Vagina (tissue), 2 donors: ENCODE measurements around the gene ORAI1. TPM values are rescaled to one million over a fixed set of nuclear protein-coding genes. Genes with fewer than 3 reads are reported as not detected.
"Not testable (repeated sequence)": the region's sequence is repeated elsewhere in the genome, so short reads cannot be mapped to it uniquely, and the experiment has no call there.

ENCODE experiments used
- DNase-seq, 2 donors: peaks; one replicate each; pipeline ENCODE4 v3.0.0-alpha.2; 2017; ENCODE audit errors: extremely low spot score in 2 of 2
- H3K27ac ChIP-seq: fragments of 200-600 bp; sonication (generic); one replicate; pipeline ENCODE4 v1.5.1; 2019
- H3K27me3 ChIP-seq: fragments of 200-600 bp; sonication (generic); one replicate; pipeline ENCODE4 v1.5.1; 2019
- H3K36me3 ChIP-seq, 2 donors: fragments of 200-600 bp; sonication (generic); one replicate each; pipeline ENCODE4 v1.5.1; 2017 to 2019
- H3K4me1 ChIP-seq: fragments of 200-600 bp; sonication (generic); one replicate; pipeline ENCODE4 v1.5.1; 2019
- H3K4me3 ChIP-seq, 2 donors: fragments of 200-600 bp; sonication (generic); 1 replicate in 1 of 2; 2 replicates in 1 of 2; pipeline ENCODE4 v1.5.1; 2016 to 2019
- H3K9me3 ChIP-seq: fragments of 200-600 bp; sonication (generic); one replicate; pipeline ENCODE4 v1.5.1; 2019
- POLR2A ChIP-seq, 2 donors: fragments of 450-650 bp; IDR thresholded peaks; one replicate each; pipeline ENCODE4 v1.6.1; 2017; ENCODE audit warnings: antibody characterized with exemption in 2 of 2, mild to moderate bottlenecking in 2 of 2, moderate library complexity in 2 of 2
- POLR2AphosphoS5 ChIP-seq, 2 donors: sonication (generic); formaldehyde crosslinking; IDR thresholded peaks; one replicate each; pipeline ENCODE4 v1.9.0; 2017; ENCODE audit warnings: antibody characterized with exemption in 2 of 2, mild to moderate bottlenecking in 2 of 2, low read depth in 1 of 2; ENCODE audit not compliant: insufficient read depth in 1 of 2
- intact Hi-C: fragments of 100-400 bp; cut with DNase I; formaldehyde crosslinking; loops from one replicate; pipeline ENCODE4 v1.15.1; 2023
- total RNA-seq: library from RNA; depleted of rRNA; stranded (reverse); fragments of >200 nt; gene quantifications from one replicate; pipeline ENCODE4 v1.2.3, GENCODE V29; 2016
- TF ChIP-seq, protein P1 (sequence below), 3 experiments: fragments of 450-650 bp in 2 of 3; fragments of 200-600 bp in 1 of 3; sonication (generic) in 1 of 3; IDR thresholded peaks; one replicate each; pipeline ENCODE4 v1.5.1; 2017 to 2019; ENCODE audit warnings: antibody characterized with exemption in 3 of 3, mild to moderate bottlenecking in 2 of 3, moderate library complexity in 2 of 3

ORAI1 gene
- total RNA-seq, 1 donor from 2014 or later, result 18.2 TPM

DNA sequence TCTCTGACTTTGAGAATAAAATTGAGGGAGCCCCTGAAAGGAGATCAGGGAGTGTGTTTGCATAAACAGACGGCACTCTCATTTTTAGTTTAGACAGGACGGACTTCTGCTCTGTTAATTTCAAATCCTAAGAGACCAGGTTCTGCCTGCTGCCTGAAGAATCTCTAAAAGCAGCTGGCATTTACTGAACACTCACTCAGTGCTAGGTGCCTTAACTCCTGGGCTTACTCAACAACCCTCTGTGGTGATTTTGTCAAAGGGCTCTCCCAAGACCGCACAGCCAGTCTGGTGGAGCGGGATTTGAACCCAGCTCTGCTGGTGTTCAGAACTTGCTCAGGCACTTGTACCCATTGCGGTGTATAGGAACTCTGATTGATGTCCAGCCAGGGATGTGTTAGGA, 2.2 kb downstream of the ORAI1 start:
- no peaks in the 10 kb centered on the region for H3K27me3 ChIP-seq
- DNase-seq, result no peak
- no peaks in the 10 kb centered on the region for H3K36me3 ChIP-seq
- TF ChIP-seq POLR2AphosphoS5 (IDR thresholded peaks at IDR 0.05; ENCODE audit: insufficient read depth in 1 of 2, low read depth in 1 of 2) (no peak), POLR2A (IDR thresholded peaks at IDR 0.05) (no peak)
- TF ChIP-seq, protein P1, sequence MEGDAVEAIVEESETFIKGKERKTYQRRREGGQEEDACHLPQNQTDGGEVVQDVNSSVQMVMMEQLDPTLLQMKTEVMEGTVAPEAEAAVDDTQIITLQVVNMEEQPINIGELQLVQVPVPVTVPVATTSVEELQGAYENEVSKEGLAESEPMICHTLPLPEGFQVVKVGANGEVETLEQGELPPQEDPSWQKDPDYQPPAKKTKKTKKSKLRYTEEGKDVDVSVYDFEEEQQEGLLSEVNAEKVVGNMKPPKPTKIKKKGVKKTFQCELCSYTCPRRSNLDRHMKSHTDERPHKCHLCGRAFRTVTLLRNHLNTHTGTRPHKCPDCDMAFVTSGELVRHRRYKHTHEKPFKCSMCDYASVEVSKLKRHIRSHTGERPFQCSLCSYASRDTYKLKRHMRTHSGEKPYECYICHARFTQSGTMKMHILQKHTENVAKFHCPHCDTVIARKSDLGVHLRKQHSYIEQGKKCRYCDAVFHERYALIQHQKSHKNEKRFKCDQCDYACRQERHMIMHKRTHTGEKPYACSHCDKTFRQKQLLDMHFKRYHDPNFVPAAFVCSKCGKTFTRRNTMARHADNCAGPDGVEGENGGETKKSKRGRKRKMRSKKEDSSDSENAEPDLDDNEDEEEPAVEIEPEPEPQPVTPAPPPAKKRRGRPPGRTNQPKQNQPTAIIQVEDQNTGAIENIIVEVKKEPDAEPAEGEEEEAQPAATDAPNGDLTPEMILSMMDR (IDR thresholded peaks at IDR 0.05), result no peak
- no peaks in the 10 kb centered on the region for H3K9me3 ChIP-seq
- intact Hi-C loops, result loop anchor here (5.0 kb wide), 1 partner anchor 44 kb away; no protein-coding TSS in a partner anchor
- H3K4me3 ChIP-seq, result no peak overlapping the region
- H3K4me1 ChIP-seq, result peaks cover 62% of the 10 kb centered on the region
- peak overlapping the region; percentile 94 for H3K27ac ChIP-seq

DNA sequence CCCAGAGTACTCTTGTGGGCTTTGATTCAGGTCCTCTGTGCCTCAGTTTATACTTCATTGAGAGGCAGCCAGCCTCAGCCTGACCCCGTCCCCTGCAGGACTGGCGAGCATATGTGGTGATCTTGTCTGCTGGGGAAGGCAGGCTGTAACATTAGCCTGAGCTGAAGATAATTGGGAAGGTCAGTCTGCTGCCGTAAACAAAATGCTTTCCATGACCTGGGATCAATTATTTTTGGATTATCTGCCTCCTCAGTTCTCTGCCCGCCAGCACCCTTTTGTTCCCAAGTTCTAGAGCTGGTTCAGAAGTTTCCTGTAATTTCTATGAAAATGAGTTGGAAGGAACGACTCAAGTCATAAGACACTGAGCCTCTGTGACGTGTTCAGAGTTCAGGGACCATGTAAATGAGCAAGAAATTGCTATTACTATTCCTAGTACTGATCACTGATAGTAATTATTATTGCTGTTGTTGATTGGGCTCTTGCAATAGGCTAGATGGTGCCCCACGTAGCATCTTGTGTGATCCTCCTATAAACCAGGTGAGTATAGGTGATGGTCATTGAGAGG, 4.5 kb downstream of the ORAI1 start:
- intact Hi-C loops, result no loop called here
- Histone ChIP-seq H3K27ac (no peak overlapping the region), H3K36me3 (no peaks in the 10 kb centered on the region), H3K27me3 (no peaks in the 10 kb centered on the region), H3K9me3 (no peaks in the 10 kb centered on the region), H3K4me1 (peaks cover 51% of the 10 kb centered on the region), H3K4me3 (no peak overlapping the region)
- DNase-seq, result no peak
- no peak for TF ChIP-seq POLR2AphosphoS5 (IDR thresholded peaks at IDR 0.05; ENCODE audit: insufficient read depth in 1 of 2, low read depth in 1 of 2)

DNA sequence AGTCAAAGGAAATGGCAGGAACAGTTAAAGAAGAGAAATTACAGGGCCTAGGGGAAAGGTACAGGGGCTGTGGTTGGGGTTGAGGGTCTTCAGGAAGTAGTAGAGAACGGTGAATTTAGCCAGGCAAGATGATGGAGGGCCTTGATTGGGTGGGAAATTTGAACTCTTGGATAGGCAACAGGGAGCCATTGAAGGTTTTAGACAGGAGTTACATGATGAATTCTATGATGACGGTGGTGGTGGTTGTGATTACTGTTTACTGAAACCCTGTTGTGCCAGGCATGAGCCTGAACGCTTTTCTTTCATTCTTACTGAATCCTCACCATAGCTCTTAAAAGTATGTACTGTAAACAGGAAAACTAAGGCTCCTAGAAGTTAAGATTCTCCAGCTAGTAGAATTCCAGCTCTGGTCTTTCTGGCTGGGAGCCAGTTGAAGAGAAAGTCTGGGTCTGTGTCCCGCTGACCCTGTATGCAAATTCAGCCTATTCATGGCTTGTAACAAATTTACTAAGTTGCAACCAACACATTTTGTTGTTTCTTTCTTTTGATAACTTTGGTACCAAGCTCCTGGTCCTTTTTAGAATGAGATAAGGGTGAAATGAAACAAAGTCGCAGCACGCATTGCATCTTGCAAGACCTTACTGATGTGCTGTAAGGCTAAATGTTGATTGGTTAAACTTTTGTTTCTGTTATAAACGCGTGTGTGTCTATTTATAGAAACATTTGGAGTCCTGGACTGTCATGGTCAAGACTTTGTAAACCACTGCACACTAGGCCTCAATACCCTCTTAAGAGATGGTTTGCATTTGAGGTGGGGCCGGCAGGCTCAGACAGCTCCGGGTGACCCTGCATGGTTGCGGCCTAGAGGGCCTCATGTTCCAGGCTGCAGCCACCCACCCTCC, 6.0 kb downstream of the ORAI1 start:
- Histone ChIP-seq H3K4me1 (peaks cover 43% of the 10 kb centered on the region), H3K9me3 (no peaks in the 10 kb centered on the region), H3K27me3 (no peaks in the 10 kb centered on the region), H3K27ac (no peak overlapping the region), H3K4me3 (no peak overlapping the region), H3K36me3 (no peaks in the 10 kb centered on the region)
- intact Hi-C loops, result no loop called here
- DNase-seq, result no peak
- TF ChIP-seq POLR2AphosphoS5 (IDR thresholded peaks at IDR 0.05; ENCODE audit: insufficient read depth in 1 of 2, low read depth in 1 of 2) (no peak), POLR2A (IDR thresholded peaks at IDR 0.05) (no peak)
- TF ChIP-seq, protein P1 (IDR thresholded peaks at IDR 0.05), result no peak

DNA sequence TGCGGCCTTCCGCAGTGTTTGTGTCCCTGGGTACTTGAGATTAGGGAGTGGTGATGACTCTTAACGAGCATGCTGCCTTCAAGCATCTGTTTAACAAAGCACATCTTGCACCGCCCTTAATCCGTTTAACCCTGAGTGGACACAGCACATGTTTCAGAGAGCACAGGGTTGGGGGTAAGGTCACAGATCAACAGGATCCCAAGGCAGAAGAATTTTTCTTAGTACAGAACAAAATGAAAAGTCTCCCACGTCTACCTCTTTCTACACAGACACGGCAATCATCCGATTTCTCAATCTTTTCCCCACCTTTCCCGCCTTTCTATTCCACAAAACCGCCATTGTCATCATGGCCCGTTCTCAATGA, 7.5 kb downstream of the ORAI1 start:
- H3K27me3 ChIP-seq, DNase-seq, H3K4me3 ChIP-seq, H3K27ac ChIP-seq, H3K36me3 ChIP-seq, H3K9me3 ChIP-seq, intact Hi-C loops: not testable (repeated sequence)
- H3K4me1 ChIP-seq, result peaks cover 29% of the 10 kb centered on the region

DNA sequence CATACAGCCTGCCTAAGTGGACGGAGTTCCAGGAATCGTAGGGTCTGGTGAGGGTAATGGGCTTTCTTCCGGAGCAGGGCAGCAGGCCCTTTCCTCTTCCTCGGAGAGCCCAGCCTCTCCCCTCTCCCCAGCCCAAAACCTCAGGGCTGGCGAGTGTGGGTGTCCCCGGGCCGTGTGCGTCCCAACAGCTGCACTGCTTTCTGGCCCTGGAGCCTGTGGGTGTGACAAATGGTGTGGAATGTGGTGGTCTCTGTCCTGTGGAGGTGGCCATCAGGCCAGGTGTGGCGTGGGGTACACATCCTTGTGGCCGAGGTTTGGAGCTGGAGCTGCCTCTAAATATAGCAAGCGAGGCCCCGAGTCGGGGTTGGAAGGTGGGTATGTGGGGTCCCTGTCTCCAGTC, 8.5 kb downstream of the ORAI1 start:
- Histone ChIP-seq H3K4me3 (no peak overlapping the region), H3K9me3 (no peaks in the 10 kb centered on the region), H3K36me3 (no peaks in the 10 kb centered on the region), H3K27ac (no peak overlapping the region), H3K4me1 (peaks cover 21% of the 10 kb centered on the region), H3K27me3 (no peaks in the 10 kb centered on the region)
- TF ChIP-seq POLR2AphosphoS5 (IDR thresholded peaks at IDR 0.05; ENCODE audit: insufficient read depth in 1 of 2, low read depth in 1 of 2) (no peak), POLR2A (IDR thresholded peaks at IDR 0.05) (no peak)
- TF ChIP-seq, protein P1 (IDR thresholded peaks at IDR 0.05), result no peak
- intact Hi-C loops, result no loop called here
- no peak for DNase-seq
